ENCODE data around the gene RNF167. TPM values are rescaled to one million over a fixed set of nuclear protein-coding genes. Genes with fewer than 3 reads are reported as not detected.

Gene RNF167
- total and polyA plus RNA-seq, 2 of the 13 experiments (the other 11 are each of a cell fraction or from before 2014, with no cell fraction given) = 44.1 to 45.4 TPM

- TF ChIP-seq ZNF280D (CRISPR knock-in tag; IDR thresholded peaks at IDR 0.05) (peak; percentile 26; the same call in 1 of the 2 replicates), ZNF644 (CRISPR knock-in tag; IDR thresholded peaks at IDR 0.05; ENCODE audit: low read depth) (no peak), ZNF577 (CRISPR knock-in tag; IDR thresholded peaks at IDR 0.05; ENCODE audit: borderline replicate concordance, low read depth) (no peak), U2AF1 (optimal IDR thresholded peaks at IDR 0.05; ENCODE audit: low read depth, low read length) (no peak), MBD4 (IDR thresholded peaks at IDR 0.05; ENCODE audit: borderline replicate concordance, low read length) (no peak), POLR2G (IDR thresholded peaks at IDR 0.05; ENCODE audit: low read depth, low read length) (peak; percentile 8), ZNF263 (CRISPR knock-in tag; IDR thresholded peaks at IDR 0.05) (no peak), SALL1 (CRISPR knock-in tag; IDR thresholded peaks at IDR 0.05) (peak; percentile 50; the same call in 1 of the 2 replicates), MYNN (CRISPR knock-in tag; IDR thresholded peaks at IDR 0.05; ENCODE audit: low read depth) (no peak), ZNF652 (CRISPR knock-in tag; IDR thresholded peaks at IDR 0.05; ENCODE audit: borderline replicate concordance, low read depth) (peak; percentile 97), FOXK1 (CRISPR knock-in tag; IDR thresholded peaks at IDR 0.05; ENCODE audit: borderline replicate concordance, low read depth) (0 out of 2 replicates have a peak, but pooled peaks have one; percentile 11), ZNF3 (CRISPR knock-in tag; IDR thresholded peaks at IDR 0.05) (no peak), HDAC6 (IDR thresholded peaks at IDR 0.05; ENCODE audit: low read depth, low read length) (no peak), ZNF782 (CRISPR knock-in tag; IDR thresholded peaks at IDR 0.05; ENCODE audit: borderline replicate concordance) (no peak), ZNF678 (CRISPR knock-in tag; IDR thresholded peaks at IDR 0.05) (no peak), TEF (CRISPR knock-in tag; IDR thresholded peaks at IDR 0.05) (no peak), ZZZ3 (CRISPR knock-in tag; IDR thresholded peaks at IDR 0.05; ENCODE audit: borderline replicate concordance) (no peak), GRHL1 (CRISPR knock-in tag; conservative IDR thresholded peaks at IDR 0.05) (no peak)
- TF ChIP-seq, protein P1, sequence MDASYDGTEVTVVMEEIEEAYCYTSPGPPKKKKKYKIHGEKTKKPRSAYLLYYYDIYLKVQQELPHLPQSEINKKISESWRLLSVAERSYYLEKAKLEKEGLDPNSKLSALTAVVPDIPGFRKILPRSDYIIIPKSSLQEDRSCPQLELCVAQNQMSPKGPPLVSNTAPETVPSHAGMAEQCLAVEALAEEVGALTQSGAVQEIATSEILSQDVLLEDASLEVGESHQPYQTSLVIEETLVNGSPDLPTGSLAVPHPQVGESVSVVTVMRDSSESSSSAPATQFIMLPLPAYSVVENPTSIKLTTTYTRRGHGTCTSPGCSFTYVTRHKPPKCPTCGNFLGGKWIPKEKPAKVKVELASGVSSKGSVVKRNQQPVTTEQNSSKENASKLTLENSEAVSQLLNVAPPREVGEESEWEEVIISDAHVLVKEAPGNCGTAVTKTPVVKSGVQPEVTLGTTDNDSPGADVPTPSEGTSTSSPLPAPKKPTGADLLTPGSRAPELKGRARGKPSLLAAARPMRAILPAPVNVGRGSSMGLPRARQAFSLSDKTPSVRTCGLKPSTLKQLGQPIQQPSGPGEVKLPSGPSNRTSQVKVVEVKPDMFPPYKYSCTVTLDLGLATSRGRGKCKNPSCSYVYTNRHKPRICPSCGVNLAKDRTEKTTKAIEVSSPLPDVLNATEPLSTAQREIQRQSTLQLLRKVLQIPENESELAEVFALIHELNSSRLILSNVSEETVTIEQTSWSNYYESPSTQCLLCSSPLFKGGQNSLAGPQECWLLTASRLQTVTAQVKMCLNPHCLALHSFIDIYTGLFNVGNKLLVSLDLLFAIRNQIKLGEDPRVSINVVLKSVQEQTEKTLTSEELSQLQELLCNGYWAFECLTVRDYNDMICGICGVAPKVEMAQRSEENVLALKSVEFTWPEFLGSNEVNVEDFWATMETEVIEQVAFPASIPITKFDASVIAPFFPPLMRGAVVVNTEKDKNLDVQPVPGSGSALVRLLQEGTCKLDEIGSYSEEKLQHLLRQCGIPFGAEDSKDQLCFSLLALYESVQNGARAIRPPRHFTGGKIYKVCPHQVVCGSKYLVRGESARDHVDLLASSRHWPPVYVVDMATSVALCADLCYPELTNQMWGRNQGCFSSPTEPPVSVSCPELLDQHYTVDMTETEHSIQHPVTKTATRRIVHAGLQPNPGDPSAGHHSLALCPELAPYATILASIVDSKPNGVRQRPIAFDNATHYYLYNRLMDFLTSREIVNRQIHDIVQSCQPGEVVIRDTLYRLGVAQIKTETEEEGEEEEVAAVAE (CRISPR knock-in tag; IDR thresholded peaks at IDR 0.05; ENCODE audit: borderline replicate concordance) = peak; percentile 48
Observed at GRCh38 chr17:4966844-4967538, 26.9 kb downstream of the RNF167 start (continued).

Data from HepG2 (cell line).